Activated naive CD4-positive, alpha-beta T cell treated with anti-CD3 and anti-CD28 coated beads, Interleukin-2, amount 50 U/mL, for 72 hours (primary cell): ENCODE measurements around the gene REPS2. TPM values are rescaled to one million over a fixed set of nuclear protein-coding genes. Genes with fewer than 3 reads are reported as not detected.

Source experiments
- ATAC-seq, 2 donors: fragments of 150-1000 bp; cut with Tn5 transposase; 2 replicates each; pipeline ENCODE4 v1.10.0; 2021; ENCODE audit warnings: mild to moderate bottlenecking in 2 of 2, moderate library complexity in 2 of 2
- DNase-seq, 2 donors: peaks; one replicate each; pipeline ENCODE4 v3.0.0; 2021 to 2022; ENCODE audit warnings: low spot score in 2 of 2
- H3K27ac Mint-ChIP-seq, 2 donors: one replicate each; pipeline ENCODE4 v1.8.0; 2022; ENCODE audit warnings: mild to moderate bottlenecking in 2 of 2, mixed read lengths in 2 of 2
- H3K36me3 Mint-ChIP-seq, 2 donors: one replicate each; pipeline ENCODE4 v1.8.0; 2022; ENCODE audit warnings: mixed read lengths in 2 of 2
- H3K9me3 Mint-ChIP-seq, 2 donors: one replicate each; pipeline ENCODE4 v1.8.0; 2022; ENCODE audit warnings: mixed read lengths in 2 of 2
- total RNA-seq, 2 donors: library from RNA; stranded (reverse); gene quantifications; one replicate each; pipeline ENCODE4 v1.2.3, GENCODE V29; 2022

REPS2 gene
- total RNA-seq, 2 donors from 2014 or later: 0.02 TPM; not detected in 1

- no peaks in the 10 kb centered on the region for H3K36me3 Mint-ChIP-seq
- no peaks in the 10 kb centered on the region for H3K9me3 Mint-ChIP-seq
- no peak overlapping the region for H3K27ac Mint-ChIP-seq
- ATAC-seq (no peak), DNase-seq (no peak)
Measured at GRCh38 chrX:16983051-16983450, 36.6 kb downstream of the REPS2 start.

- H3K36me3 Mint-ChIP-seq: no peaks in the 10 kb centered on the region
- no peaks in the 10 kb centered on the region for H3K9me3 Mint-ChIP-seq
- no peak for DNase-seq
- ATAC-seq: no peak
- H3K27ac Mint-ChIP-seq: no peak overlapping the region
Measured at GRCh38 chrX:16985286-16985685, 38.8 kb downstream of the REPS2 start.

GRCh38 chrX:16986169-16986568, 39.7 kb downstream of the REPS2 start:
- no peaks in the 10 kb centered on the region for H3K9me3 Mint-ChIP-seq
- H3K36me3 Mint-ChIP-seq: no peaks in the 10 kb centered on the region
- DNase-seq (no peak), ATAC-seq (no peak)
- H3K27ac Mint-ChIP-seq: no peak overlapping the region

GRCh38 chrX:16989750-16990149, 43.3 kb downstream of the REPS2 start:
- H3K9me3 Mint-ChIP-seq: no peaks in the 10 kb centered on the region
- H3K27ac Mint-ChIP-seq: no peak overlapping the region
- H3K36me3 Mint-ChIP-seq: no peaks in the 10 kb centered on the region
- ATAC-seq (no peak), DNase-seq (no peak)

- no peak for ATAC-seq
- H3K27ac Mint-ChIP-seq: no peak overlapping the region
Measured at GRCh38 chrX:16990839-16991238, 44.4 kb downstream of the REPS2 start.

GRCh38 chrX:16992445-16992844, 46.0 kb downstream of the REPS2 start:
- no peak for ATAC-seq
- no peaks in the 10 kb centered on the region for H3K36me3 Mint-ChIP-seq

More at GRCh38 chrX:16990839-16991238, 44.4 kb downstream of the REPS2 start:
- no peaks in the 10 kb centered on the region for H3K36me3 Mint-ChIP-seq
- no peaks in the 10 kb centered on the region for H3K9me3 Mint-ChIP-seq
- no peak for DNase-seq

GRCh38 chrX:16992951-16993350, 46.5 kb downstream of the REPS2 start:
- Mint-ChIP-seq H3K36me3 (no peaks in the 10 kb centered on the region), H3K27ac (no peak overlapping the region), H3K9me3 (no peaks in the 10 kb centered on the region)
- ATAC-seq (no peak), DNase-seq (no peak)

More at GRCh38 chrX:16992445-16992844, 46.0 kb downstream of the REPS2 start:
- no peaks in the 10 kb centered on the region for H3K9me3 Mint-ChIP-seq
- no peak overlapping the region for H3K27ac Mint-ChIP-seq
- DNase-seq: no peak

GRCh38 chrX:16993791-16994318, 47.4 kb downstream of the REPS2 start:
- Mint-ChIP-seq H3K9me3 (no peaks in the 10 kb centered on the region), H3K36me3 (no peaks in the 10 kb centered on the region), H3K27ac (no peak overlapping the region)
- DNase-seq: no peak
- ATAC-seq: no peak

- Mint-ChIP-seq H3K36me3 (no peaks in the 10 kb centered on the region), H3K27ac (no peak overlapping the region), H3K9me3 (no peaks in the 10 kb centered on the region)
- ATAC-seq: no peak
- DNase-seq: no peak
Measured at GRCh38 chrX:16994736-16995135, 48.3 kb downstream of the REPS2 start.

- Mint-ChIP-seq H3K27ac (no peak overlapping the region), H3K9me3 (no peaks in the 10 kb centered on the region), H3K36me3 (no peaks in the 10 kb centered on the region)
- ATAC-seq: no peak
- DNase-seq: no peak
Measured at GRCh38 chrX:16997313-16997712, 50.9 kb downstream of the REPS2 start.

GRCh38 chrX:16999275-16999674, 52.8 kb downstream of the REPS2 start:
- DNase-seq (no peak), ATAC-seq (no peak)
- Mint-ChIP-seq H3K9me3 (no peaks in the 10 kb centered on the region), H3K36me3 (no peaks in the 10 kb centered on the region), H3K27ac (no peak overlapping the region)

GRCh38 chrX:17000751-17001150, 54.3 kb downstream of the REPS2 start:
- Mint-ChIP-seq H3K27ac (no peak overlapping the region), H3K36me3 (no peaks in the 10 kb centered on the region), H3K9me3 (no peaks in the 10 kb centered on the region)
- ATAC-seq: no peak
- DNase-seq: no peak

GRCh38 chrX:17005712-17006368, 59.4 kb downstream of the REPS2 start:
- no peaks in the 10 kb centered on the region for H3K9me3 Mint-ChIP-seq
- ATAC-seq (no peak), DNase-seq (no peak)
- no peak overlapping the region for H3K27ac Mint-ChIP-seq
- no peaks in the 10 kb centered on the region for H3K36me3 Mint-ChIP-seq

- no peak for ATAC-seq
- Mint-ChIP-seq H3K36me3 (no peaks in the 10 kb centered on the region), H3K27ac (no peak overlapping the region), H3K9me3 (no peaks in the 10 kb centered on the region)
- no peak for DNase-seq
Measured at GRCh38 chrX:17007134-17007768, 60.8 kb downstream of the REPS2 start.

- H3K36me3 Mint-ChIP-seq: no peaks in the 10 kb centered on the region
- no peaks in the 10 kb centered on the region for H3K9me3 Mint-ChIP-seq
- no peak overlapping the region for H3K27ac Mint-ChIP-seq
- ATAC-seq: no peak
- no peak for DNase-seq
Measured at GRCh38 chrX:17009856-17010625, 63.6 kb downstream of the REPS2 start.

GRCh38 chrX:17012465-17012864, 66.0 kb downstream of the REPS2 start:
- Mint-ChIP-seq H3K27ac (no peak overlapping the region), H3K9me3 (no peaks in the 10 kb centered on the region), H3K36me3 (no peaks in the 10 kb centered on the region)
- no peak for ATAC-seq
- DNase-seq: no peak

GRCh38 chrX:17014216-17014615, 67.8 kb downstream of the REPS2 start:
- no peak for DNase-seq
- H3K36me3 Mint-ChIP-seq: no peaks in the 10 kb centered on the region
- no peaks in the 10 kb centered on the region for H3K9me3 Mint-ChIP-seq

More at GRCh38 chrX:17014216-17014615, 67.8 kb downstream of the REPS2 start:
- no peak for ATAC-seq
- H3K27ac Mint-ChIP-seq: no peak overlapping the region
